HepG2 (cell line): ENCODE results near the gene TSPAN12. TPM values are rescaled to one million over a fixed set of nuclear protein-coding genes. Genes with fewer than 3 reads are reported as not detected.

Source experiments
- IRX3 ChIP-seq: sonication (generic); formaldehyde crosslinking; IDR thresholded peaks from 2 replicates; pipeline ENCODE4 v1.8.1; 2023; ENCODE audit warnings: mild to moderate bottlenecking, low read depth, missing genetic modification reagents, borderline replicate concordance
- ZNF598 ChIP-seq: sonication (generic); formaldehyde crosslinking; IDR thresholded peaks from 2 replicates; pipeline ENCODE4 v1.5.1; 2020; ENCODE audit warnings: mild to moderate bottlenecking, missing genetic modification reagents, borderline replicate concordance
- polyA plus RNA-seq, 8 experiments: library from polyadenylated mRNA; depleted of rRNA in 3 of 8; stranded (reverse) in 7 of 8; unstranded in 1 of 8; fragments of >200 nt; fragmentation: Illumina TruSeq in 4 of 8; extraction: Trizol in 4 of 8; gene quantifications; 2 replicates each; pipeline versions ENCODE4 v1.2.1 to v1.2.3, GENCODE V29; 2011 to 2016; ENCODE audit warnings: low read depth in 4 of 8, missing spikeins in 1 of 8, mixed read lengths in 1 of 8; ENCODE audit not compliant: insufficient read depth in 1 of 8
- total RNA-seq, 5 experiments: library from RNA; depleted of rRNA; stranded (reverse); fragments of >200 nt; fragmentation: Illumina TruSeq; extraction: Trizol; gene quantifications; 2 replicates each; pipeline ENCODE4 v1.2.3, GENCODE V29; 2016; ENCODE audit warnings: low read depth in 1 of 5
- TF ChIP-seq, protein P1 (sequence below): sonication (generic); formaldehyde crosslinking; IDR thresholded peaks from 2 replicates; pipeline ENCODE4 v1.4.0; 2020; ENCODE audit warnings: missing genetic modification reagents
- TF ChIP-seq, protein P2 (sequence below), 2 experiments: fragments of 450-650 bp in 1 of 2; sonication (generic) in 1 of 2; formaldehyde crosslinking in 1 of 2; IDR thresholded peaks; 2 replicates each; pipeline versions ENCODE4 v1.6.1 to v1.8.0; 2016 to 2022; ENCODE audit warnings: antibody characterized with exemption in 1 of 2, mild to moderate bottlenecking in 1 of 2, missing genetic modification reagents in 1 of 2
- TF ChIP-seq, protein P3 (sequence below): sonication (generic); formaldehyde crosslinking; IDR thresholded peaks from 2 replicates; pipeline ENCODE4 v1.4.0; 2020; ENCODE audit warnings: missing genetic modification reagents
- TF ChIP-seq, protein P4 (sequence below): sonication (generic); formaldehyde crosslinking; IDR thresholded peaks from 2 replicates; pipeline ENCODE4 v1.4.0; 2020; ENCODE audit warnings: mild to moderate bottlenecking, missing genetic modification reagents

Gene TSPAN12
- total and polyA plus RNA-seq, 2 of the 13 experiments (the other 11 are each of a cell fraction or from before 2014, with no cell fraction given) = 0.48 to 0.95 TPM

DNA sequence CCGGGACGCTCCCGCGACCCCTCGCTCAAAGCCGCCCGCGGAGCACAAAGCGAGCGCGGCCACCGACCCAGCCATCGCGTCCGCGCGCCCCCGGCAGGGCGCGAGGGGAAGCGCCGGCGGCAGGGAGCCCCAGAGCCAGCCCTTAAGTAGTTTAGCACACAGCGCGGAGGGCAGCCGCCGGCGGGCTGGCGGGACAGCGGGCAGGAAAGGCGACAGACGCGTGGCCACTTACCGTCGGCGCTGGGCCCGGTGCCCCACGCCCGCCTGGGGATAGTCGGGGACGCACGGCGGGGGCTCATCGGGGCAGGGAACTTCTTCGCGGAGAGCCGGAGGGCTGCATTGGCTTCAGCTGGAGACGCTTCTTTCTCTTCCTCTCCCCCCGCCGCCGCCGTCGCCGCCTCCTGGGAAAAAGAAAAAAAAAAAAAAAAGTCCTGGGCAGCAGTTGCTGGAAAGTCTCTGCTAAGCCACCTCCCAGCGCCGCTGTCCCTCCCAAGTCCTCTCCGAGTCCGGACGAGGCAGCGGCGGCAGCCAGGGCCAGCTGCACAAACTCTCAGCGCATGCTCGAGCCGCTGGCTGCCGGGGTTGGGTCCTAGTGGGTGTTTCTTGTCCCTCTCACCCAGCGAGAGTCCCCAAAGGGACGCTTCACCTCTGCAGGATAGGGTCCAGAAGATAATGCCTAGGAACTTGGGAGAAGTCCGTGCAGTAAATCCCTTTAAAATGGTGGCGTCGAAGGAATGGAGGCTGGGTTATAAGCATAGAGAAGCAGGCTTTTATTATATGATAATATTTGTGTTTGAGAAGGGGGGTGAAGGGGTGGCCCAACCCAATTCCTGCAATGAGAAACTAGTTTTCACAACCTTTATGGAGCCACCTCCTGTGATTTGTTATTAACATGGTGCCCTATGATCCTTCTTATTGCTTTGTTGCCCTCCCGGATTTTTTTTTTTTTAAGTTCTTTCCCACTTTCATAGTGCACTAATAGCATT is at the start of gene TSPAN12 (continued):
- TF ChIP-seq, protein P1, sequence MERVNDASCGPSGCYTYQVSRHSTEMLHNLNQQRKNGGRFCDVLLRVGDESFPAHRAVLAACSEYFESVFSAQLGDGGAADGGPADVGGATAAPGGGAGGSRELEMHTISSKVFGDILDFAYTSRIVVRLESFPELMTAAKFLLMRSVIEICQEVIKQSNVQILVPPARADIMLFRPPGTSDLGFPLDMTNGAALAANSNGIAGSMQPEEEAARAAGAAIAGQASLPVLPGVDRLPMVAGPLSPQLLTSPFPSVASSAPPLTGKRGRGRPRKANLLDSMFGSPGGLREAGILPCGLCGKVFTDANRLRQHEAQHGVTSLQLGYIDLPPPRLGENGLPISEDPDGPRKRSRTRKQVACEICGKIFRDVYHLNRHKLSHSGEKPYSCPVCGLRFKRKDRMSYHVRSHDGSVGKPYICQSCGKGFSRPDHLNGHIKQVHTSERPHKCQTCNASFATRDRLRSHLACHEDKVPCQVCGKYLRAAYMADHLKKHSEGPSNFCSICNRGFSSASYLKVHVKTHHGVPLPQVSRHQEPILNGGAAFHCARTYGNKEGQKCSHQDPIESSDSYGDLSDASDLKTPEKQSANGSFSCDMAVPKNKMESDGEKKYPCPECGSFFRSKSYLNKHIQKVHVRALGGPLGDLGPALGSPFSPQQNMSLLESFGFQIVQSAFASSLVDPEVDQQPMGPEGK = peak; percentile 33; the same call in 1 of the 2 replicates
- TF ChIP-seq IRX3 (no peak), ZNF598 (CRISPR knock-in tag) (peak; percentile 81; the same call in 1 of the 2 replicates)
- TF ChIP-seq, protein P2, sequence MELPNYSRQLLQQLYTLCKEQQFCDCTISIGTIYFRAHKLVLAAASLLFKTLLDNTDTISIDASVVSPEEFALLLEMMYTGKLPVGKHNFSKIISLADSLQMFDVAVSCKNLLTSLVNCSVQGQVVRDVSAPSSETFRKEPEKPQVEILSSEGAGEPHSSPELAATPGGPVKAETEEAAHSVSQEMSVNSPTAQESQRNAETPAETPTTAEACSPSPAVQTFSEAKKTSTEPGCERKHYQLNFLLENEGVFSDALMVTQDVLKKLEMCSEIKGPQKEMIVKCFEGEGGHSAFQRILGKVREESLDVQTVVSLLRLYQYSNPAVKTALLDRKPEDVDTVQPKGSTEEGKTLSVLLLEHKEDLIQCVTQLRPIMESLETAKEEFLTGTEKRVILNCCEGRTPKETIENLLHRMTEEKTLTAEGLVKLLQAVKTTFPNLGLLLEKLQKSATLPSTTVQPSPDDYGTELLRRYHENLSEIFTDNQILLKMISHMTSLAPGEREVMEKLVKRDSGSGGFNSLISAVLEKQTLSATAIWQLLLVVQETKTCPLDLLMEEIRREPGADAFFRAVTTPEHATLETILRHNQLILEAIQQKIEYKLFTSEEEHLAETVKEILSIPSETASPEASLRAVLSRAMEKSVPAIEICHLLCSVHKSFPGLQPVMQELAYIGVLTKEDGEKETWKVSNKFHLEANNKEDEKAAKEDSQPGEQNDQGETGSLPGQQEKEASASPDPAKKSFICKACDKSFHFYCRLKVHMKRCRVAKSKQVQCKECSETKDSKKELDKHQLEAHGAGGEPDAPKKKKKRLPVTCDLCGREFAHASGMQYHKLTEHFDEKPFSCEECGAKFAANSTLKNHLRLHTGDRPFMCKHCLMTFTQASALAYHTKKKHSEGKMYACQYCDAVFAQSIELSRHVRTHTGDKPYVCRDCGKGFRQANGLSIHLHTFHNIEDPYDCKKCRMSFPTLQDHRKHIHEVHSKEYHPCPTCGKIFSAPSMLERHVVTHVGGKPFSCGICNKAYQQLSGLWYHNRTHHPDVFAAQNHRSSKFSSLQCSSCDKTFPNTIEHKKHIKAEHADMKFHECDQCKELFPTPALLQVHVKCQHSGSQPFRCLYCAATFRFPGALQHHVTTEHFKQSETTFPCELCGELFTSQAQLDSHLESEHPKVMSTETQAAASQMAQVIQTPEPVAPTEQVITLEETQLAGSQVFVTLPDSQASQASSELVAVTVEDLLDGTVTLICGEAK (IDR thresholded peaks at IDR 0.05) = no peak
- TF ChIP-seq, protein P2 (CRISPR knock-in tag; IDR thresholded peaks at IDR 0.05) = peak; percentile 21; the same call in 1 of the 2 replicates
- TF ChIP-seq, protein P3, sequence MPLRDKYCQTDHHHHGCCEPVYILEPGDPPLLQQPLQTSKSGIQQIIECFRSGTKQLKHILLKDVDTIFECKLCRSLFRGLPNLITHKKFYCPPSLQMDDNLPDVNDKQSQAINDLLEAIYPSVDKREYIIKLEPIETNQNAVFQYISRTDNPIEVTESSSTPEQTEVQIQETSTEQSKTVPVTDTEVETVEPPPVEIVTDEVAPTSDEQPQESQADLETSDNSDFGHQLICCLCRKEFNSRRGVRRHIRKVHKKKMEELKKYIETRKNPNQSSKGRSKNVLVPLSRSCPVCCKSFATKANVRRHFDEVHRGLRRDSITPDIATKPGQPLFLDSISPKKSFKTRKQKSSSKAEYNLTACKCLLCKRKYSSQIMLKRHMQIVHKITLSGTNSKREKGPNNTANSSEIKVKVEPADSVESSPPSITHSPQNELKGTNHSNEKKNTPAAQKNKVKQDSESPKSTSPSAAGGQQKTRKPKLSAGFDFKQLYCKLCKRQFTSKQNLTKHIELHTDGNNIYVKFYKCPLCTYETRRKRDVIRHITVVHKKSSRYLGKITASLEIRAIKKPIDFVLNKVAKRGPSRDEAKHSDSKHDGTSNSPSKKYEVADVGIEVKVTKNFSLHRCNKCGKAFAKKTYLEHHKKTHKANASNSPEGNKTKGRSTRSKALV (CRISPR knock-in tag) = 0 out of 2 replicates have a peak, but pooled peaks have one; percentile 37
- TF ChIP-seq, protein P4, sequence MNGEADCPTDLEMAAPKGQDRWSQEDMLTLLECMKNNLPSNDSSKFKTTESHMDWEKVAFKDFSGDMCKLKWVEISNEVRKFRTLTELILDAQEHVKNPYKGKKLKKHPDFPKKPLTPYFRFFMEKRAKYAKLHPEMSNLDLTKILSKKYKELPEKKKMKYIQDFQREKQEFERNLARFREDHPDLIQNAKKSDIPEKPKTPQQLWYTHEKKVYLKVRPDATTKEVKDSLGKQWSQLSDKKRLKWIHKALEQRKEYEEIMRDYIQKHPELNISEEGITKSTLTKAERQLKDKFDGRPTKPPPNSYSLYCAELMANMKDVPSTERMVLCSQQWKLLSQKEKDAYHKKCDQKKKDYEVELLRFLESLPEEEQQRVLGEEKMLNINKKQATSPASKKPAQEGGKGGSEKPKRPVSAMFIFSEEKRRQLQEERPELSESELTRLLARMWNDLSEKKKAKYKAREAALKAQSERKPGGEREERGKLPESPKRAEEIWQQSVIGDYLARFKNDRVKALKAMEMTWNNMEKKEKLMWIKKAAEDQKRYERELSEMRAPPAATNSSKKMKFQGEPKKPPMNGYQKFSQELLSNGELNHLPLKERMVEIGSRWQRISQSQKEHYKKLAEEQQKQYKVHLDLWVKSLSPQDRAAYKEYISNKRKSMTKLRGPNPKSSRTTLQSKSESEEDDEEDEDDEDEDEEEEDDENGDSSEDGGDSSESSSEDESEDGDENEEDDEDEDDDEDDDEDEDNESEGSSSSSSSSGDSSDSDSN = peak; percentile 58; the same call in 1 of the 2 replicates
